PC-9 (cell line): ENCODE data around the gene PPRC1.

Experiments
- EZH2 ChIP-seq: fragments of 200-600 bp; sonication (generic); IDR thresholded peaks from 2 replicates; pipeline ENCODE4 v1.8.0; 2017; ENCODE audit warnings: antibody characterized with exemption, low read depth
- TF ChIP-seq, protein P1 (sequence below): fragments of 200-600 bp; sonication (generic); conservative IDR thresholded peaks from 2 replicates; pipeline ENCODE4 v1.6.1; 2017; ENCODE audit warnings: mixed run types, antibody characterized with exemption, mild to moderate bottlenecking, moderate library complexity

GRCh38 chr10:102113956-102114857 lies 18.6 kb upstream of the PPRC1 start:
- no peak for TF ChIP-seq EZH2
- TF ChIP-seq, protein P1, sequence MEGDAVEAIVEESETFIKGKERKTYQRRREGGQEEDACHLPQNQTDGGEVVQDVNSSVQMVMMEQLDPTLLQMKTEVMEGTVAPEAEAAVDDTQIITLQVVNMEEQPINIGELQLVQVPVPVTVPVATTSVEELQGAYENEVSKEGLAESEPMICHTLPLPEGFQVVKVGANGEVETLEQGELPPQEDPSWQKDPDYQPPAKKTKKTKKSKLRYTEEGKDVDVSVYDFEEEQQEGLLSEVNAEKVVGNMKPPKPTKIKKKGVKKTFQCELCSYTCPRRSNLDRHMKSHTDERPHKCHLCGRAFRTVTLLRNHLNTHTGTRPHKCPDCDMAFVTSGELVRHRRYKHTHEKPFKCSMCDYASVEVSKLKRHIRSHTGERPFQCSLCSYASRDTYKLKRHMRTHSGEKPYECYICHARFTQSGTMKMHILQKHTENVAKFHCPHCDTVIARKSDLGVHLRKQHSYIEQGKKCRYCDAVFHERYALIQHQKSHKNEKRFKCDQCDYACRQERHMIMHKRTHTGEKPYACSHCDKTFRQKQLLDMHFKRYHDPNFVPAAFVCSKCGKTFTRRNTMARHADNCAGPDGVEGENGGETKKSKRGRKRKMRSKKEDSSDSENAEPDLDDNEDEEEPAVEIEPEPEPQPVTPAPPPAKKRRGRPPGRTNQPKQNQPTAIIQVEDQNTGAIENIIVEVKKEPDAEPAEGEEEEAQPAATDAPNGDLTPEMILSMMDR = no peak
